ENCODE results near the gene IQCN. TPM values are rescaled to one million over a fixed set of nuclear protein-coding genes. Genes with fewer than 3 reads are reported as not detected.

IQCN gene
- total RNA-seq, 1 experiment from 2014 or later: 0.61 TPM

- TF ChIP-seq JAZF1 (CRISPR knock-in tag; IDR thresholded peaks at IDR 0.05): no peak
- peak; percentile 96 for TF ChIP-seq TP53 (CRISPR knock-in tag; IDR thresholded peaks at IDR 0.05)
- no peak for TF ChIP-seq AR (CRISPR knock-in tag; IDR thresholded peaks at IDR 0.05)
- TF ChIP-seq RELA (CRISPR knock-in tag; IDR thresholded peaks at IDR 0.05; ENCODE audit: borderline replicate concordance): peak; percentile 85
- TF ChIP-seq SMAD4 (CRISPR knock-in tag; IDR thresholded peaks at IDR 0.05): peak; percentile 93
- TF ChIP-seq E2F5 (CRISPR knock-in tag; IDR thresholded peaks at IDR 0.05): peak; percentile 61; the same call in 1 of the 2 replicates
- TF ChIP-seq ZNF121 (CRISPR knock-in tag; IDR thresholded peaks at IDR 0.05): peak; percentile 33
- TF ChIP-seq RORB (CRISPR knock-in tag; IDR thresholded peaks at IDR 0.05): no peak
- TF ChIP-seq SMAD3 (CRISPR knock-in tag; IDR thresholded peaks at IDR 0.05; ENCODE audit: borderline replicate concordance): peak; percentile 93
- 0 out of 2 replicates have a peak, but pooled peaks have one; percentile 36 for TF ChIP-seq ZNF317 (CRISPR knock-in tag; IDR thresholded peaks at IDR 0.05; ENCODE audit: borderline replicate concordance, low read depth)
- peak; percentile 88; the same call in 1 of the 2 replicates for TF ChIP-seq IRF2 (CRISPR knock-in tag; IDR thresholded peaks at IDR 0.05; ENCODE audit: borderline replicate concordance, low read depth)
- no peak for TF ChIP-seq ZMAT4 (CRISPR knock-in tag; IDR thresholded peaks at IDR 0.05)
- TF ChIP-seq TEAD1 (CRISPR knock-in tag; IDR thresholded peaks at IDR 0.05): peak; percentile 94
- TF ChIP-seq GRHL2 (CRISPR knock-in tag; IDR thresholded peaks at IDR 0.05; ENCODE audit: insufficient replicate concordance, severe bottlenecking): no peak
- 0 out of 2 replicates have a peak, but pooled peaks have one; percentile 53 for TF ChIP-seq ATF3 (CRISPR knock-in tag; conservative IDR thresholded peaks at IDR 0.05)
- no peak for TF ChIP-seq MXD4 (CRISPR knock-in tag; IDR thresholded peaks at IDR 0.05; ENCODE audit: borderline replicate concordance)
- peak; percentile 82 for TF ChIP-seq ZBTB21 (CRISPR knock-in tag; IDR thresholded peaks at IDR 0.05; ENCODE audit: borderline replicate concordance)
- 0 out of 2 replicates have a peak, but pooled peaks have one; percentile 84 for TF ChIP-seq FOXJ3 (CRISPR knock-in tag; IDR thresholded peaks at IDR 0.05; ENCODE audit: borderline replicate concordance)
- peak; percentile 87 for TF ChIP-seq FOXK1 (CRISPR knock-in tag; IDR thresholded peaks at IDR 0.05)
- peak; percentile 77; the same call in 1 of the 2 replicates for TF ChIP-seq MLX (CRISPR knock-in tag; IDR thresholded peaks at IDR 0.05)
- TF ChIP-seq E2F1 (CRISPR knock-in tag; IDR thresholded peaks at IDR 0.05): peak; percentile 87; the same call in 1 of the 2 replicates
- no peak for TF ChIP-seq NFATC4 (CRISPR knock-in tag; IDR thresholded peaks at IDR 0.05)
- TF ChIP-seq CBFB (CRISPR knock-in tag; IDR thresholded peaks at IDR 0.05; ENCODE audit: low read depth): peak; percentile 94; the same call in 1 of the 2 replicates
Measured at GRCh38 chr19:18233224-18233825, 40.9 kb downstream of the IQCN start (continued).

Data from WTC11 (cell line).